ENCODE data around the gene STK32B. TPM values are rescaled to one million over a fixed set of nuclear protein-coding genes. Genes with fewer than 3 reads are reported as not detected.
"Not testable (repeated sequence)": the region's sequence is repeated elsewhere in the genome, so short reads cannot be mapped to it uniquely, and the experiment has no call there.

Gene STK32B
- total and polyA plus RNA-seq, 4 donors = 0.02 to 0.28 (median 0.08) TPM; not detected in 1

DNA sequence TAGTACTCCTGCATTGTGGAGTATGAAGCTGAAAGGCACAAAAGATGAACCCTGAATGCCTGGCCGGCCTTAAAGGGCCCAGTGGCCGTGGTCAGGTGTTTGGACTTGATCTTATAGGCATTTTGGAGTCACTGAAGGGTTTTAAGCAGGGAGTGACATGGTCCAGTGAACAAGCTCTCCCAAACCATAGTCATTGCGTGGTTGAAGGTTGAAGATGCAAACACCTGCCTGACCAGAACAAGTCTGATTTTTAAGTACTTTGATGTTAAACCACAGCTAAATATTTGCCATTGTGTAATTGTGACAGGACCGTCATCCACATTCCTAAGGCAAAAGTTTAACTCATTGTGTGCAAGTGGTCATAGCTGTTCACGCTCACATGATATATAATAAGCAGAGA lies 3.3 kb downstream of the STK32B start (continued):
- TF ChIP-seq, protein P1, sequence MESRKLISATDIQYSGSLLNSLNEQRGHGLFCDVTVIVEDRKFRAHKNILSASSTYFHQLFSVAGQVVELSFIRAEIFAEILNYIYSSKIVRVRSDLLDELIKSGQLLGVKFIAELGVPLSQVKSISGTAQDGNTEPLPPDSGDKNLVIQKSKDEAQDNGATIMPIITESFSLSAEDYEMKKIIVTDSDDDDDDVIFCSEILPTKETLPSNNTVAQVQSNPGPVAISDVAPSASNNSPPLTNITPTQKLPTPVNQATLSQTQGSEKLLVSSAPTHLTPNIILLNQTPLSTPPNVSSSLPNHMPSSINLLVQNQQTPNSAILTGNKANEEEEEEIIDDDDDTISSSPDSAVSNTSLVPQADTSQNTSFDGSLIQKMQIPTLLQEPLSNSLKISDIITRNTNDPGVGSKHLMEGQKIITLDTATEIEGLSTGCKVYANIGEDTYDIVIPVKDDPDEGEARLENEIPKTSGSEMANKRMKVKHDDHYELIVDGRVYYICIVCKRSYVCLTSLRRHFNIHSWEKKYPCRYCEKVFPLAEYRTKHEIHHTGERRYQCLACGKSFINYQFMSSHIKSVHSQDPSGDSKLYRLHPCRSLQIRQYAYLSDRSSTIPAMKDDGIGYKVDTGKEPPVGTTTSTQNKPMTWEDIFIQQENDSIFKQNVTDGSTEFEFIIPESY (IDR thresholded peaks at IDR 0.05) = no peak
- TF ChIP-seq HNF4G (IDR thresholded peaks at IDR 0.05) = no peak
- TF ChIP-seq JUND (IDR thresholded peaks at IDR 0.05) = no peak
- no peak for TF ChIP-seq RAD21 (IDR thresholded peaks at IDR 0.05)
- no peak for TF ChIP-seq FOXA2 (IDR thresholded peaks at IDR 0.05)

DNA sequence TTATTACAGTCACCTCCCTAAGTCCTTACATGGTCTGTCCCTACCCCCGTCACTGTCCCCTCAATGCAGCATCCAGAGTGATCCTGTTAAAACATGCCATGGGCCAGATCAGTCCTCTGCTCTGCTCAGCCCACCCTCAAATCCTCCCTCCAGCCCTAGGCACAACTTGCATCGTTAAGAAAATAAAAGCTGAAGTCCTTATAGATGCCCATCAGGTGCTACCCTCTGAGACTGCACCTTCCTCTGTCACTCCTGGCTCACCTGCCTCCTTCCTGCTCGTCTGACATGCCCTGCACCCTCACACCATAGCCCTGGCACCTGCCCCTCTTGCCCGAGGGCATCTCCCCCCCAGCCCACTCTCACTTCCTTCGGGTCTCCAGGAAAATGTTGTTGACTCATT lies 4.1 kb downstream of the STK32B start:
- Histone ChIP-seq H3K36me3 (ENCODE audit: control insufficient read depth in 4 of 4, insufficient read depth in 3 of 4, low read depth in 1 of 4, low read length in 3 of 4) (no peaks in the 10 kb centered on the region), H3K9me3 (ENCODE audit: control insufficient read depth in 4 of 4, low read length in 3 of 4) (peaks cover 0 to 2% (median 0%) of the 10 kb centered on the region in 4 donors), H3K9ac (ENCODE audit: low read depth in 1 of 2, low read length in 2 of 2) (no peak overlapping the region), H3K27ac (ENCODE audit: low read depth in 1 of 2, low read length in 2 of 2) (no peak overlapping the region), H3K27me3 (ENCODE audit: control insufficient read depth in 4 of 4, insufficient read depth in 4 of 4, low read length in 3 of 4) (peaks cover 0 to 11% (median 2%) of the 10 kb centered on the region in 4 donors), H3K4me3 (ENCODE audit: low read depth in 1 of 3, low read length in 3 of 3) (no peak overlapping the region), H3K4me1 (ENCODE audit: control insufficient read depth in 4 of 4, insufficient read depth in 4 of 4, low read length in 3 of 4) (peaks cover 1 to 17% (median 11%) of the 10 kb centered on the region in 4 donors)
- TF ChIP-seq RXRA (IDR thresholded peaks at IDR 0.05) (no peak), GABPA (IDR thresholded peaks at IDR 0.05 in 1 of 2, conservative IDR thresholded peaks at IDR 0.05 in 1 of 2) (no peak)
- 33% methylated on average over 5 of the region's 5 CpGs for WGBS
- DNase-seq (ENCODE audit: low spot score) = peak; percentile 10

DNA sequence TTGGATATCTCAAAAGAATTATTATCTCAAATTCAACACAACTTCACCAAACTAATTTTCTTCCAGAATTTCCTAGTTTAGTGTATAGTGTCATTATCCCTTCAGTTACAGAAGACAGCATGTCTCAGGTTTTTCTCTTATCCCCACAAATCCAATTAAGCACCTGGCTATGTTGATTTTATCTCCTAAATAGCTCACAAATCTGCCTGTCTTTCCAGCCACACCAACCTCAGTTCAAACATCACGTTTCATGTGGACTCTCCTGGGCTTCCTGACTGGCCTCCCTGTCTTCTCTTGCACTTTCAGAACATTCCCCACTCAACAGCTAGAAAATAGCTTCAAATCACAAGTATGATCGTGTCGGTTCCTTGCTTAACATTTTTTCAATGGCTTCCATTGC lies 14.8 kb downstream of the STK32B start:
- Histone ChIP-seq H3K4me1 (ENCODE audit: control insufficient read depth in 4 of 4, insufficient read depth in 4 of 4, low read length in 3 of 4) (no peaks in the 10 kb centered on the region), H3K27ac (ENCODE audit: low read depth in 1 of 2, low read length in 2 of 2) (no peak overlapping the region), H3K4me3 (ENCODE audit: low read depth in 1 of 3, low read length in 3 of 3) (no peak overlapping the region), H3K36me3 (ENCODE audit: control insufficient read depth in 4 of 4, insufficient read depth in 3 of 4, low read depth in 1 of 4, low read length in 3 of 4) (no peaks in the 10 kb centered on the region), H3K9me3 (ENCODE audit: control insufficient read depth in 4 of 4, low read length in 3 of 4) (no peaks in the 10 kb centered on the region), H3K9ac (ENCODE audit: low read depth in 1 of 2, low read length in 2 of 2) (no peak overlapping the region), H3K27me3 (ENCODE audit: control insufficient read depth in 4 of 4, insufficient read depth in 4 of 4, low read length in 3 of 4) (no peaks in the 10 kb centered on the region)
- WGBS = 63% methylated on average over 3 of the region's 3 CpGs
- DNase-seq (ENCODE audit: low spot score) = no peak
- TF ChIP-seq EGR1 (IDR thresholded peaks at IDR 0.05; ENCODE audit: low read depth in 2 of 2) (no peak), FOXA2 (IDR thresholded peaks at IDR 0.05) (no peak), JUND (IDR thresholded peaks at IDR 0.05) (no peak), RAD21 (IDR thresholded peaks at IDR 0.05) (no peak), GABPA (IDR thresholded peaks at IDR 0.05 in 1 of 2, conservative IDR thresholded peaks at IDR 0.05 in 1 of 2) (no peak), FOXA1 (IDR thresholded peaks at IDR 0.05) (no peak), NR2F2 (IDR thresholded peaks at IDR 0.05) (no peak), HNF4A (conservative IDR thresholded peaks at IDR 0.05) (no peak)
- TF ChIP-seq, protein P1 (IDR thresholded peaks at IDR 0.05) = no peak
- TF ChIP-seq, protein P2, sequence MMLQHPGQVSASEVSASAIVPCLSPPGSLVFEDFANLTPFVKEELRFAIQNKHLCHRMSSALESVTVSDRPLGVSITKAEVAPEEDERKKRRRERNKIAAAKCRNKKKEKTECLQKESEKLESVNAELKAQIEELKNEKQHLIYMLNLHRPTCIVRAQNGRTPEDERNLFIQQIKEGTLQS (IDR thresholded peaks at IDR 0.05) = no peak

DNA sequence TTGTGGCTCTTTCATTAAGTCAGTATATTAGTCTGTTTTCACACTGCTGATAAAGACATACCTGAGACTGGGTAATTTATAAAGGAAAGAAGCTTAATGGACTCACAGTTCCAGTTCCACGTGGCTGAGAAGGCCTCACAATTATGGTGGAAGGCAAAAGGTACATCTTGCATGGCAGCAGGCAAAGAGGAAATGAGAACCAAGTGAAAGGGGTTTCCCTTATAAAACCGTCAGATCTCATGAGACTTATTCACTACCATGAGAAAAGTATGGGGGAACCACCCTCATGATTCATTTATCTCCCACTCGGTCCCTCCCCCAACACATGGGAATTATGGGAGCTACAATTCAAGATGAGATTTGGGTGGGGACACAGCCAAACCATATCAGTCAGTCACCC lies 15.7 kb downstream of the STK32B start:
- H3K4me1 ChIP-seq (ENCODE audit: control insufficient read depth in 4 of 4, insufficient read depth in 4 of 4, low read length in 3 of 4); H3K36me3 ChIP-seq (ENCODE audit: control insufficient read depth in 4 of 4, insufficient read depth in 3 of 4, low read depth in 1 of 4, low read length in 3 of 4); DNase-seq (ENCODE audit: low spot score); H3K27ac ChIP-seq (ENCODE audit: low read depth in 1 of 2, low read length in 2 of 2); H3K27me3 ChIP-seq (ENCODE audit: control insufficient read depth in 4 of 4, insufficient read depth in 4 of 4, low read length in 3 of 4); H3K4me3 ChIP-seq (ENCODE audit: low read depth in 1 of 3, low read length in 3 of 3); H3K9me3 ChIP-seq (ENCODE audit: control insufficient read depth in 4 of 4, low read length in 3 of 4); H3K9ac ChIP-seq (ENCODE audit: low read depth in 1 of 2, low read length in 2 of 2): not testable (repeated sequence)
- WGBS = 67% methylated on average over 3 of the region's 3 CpGs

All from liver (tissue), 9 donors.